B cell (primary cell): ENCODE results near the gene TOR1AIP2. TPM values are rescaled to one million over a fixed set of nuclear protein-coding genes. Genes with fewer than 3 reads are reported as not detected.

Source experiments
- ATAC-seq: fragments of 200-7000 bp; cut with Tn5 transposase; one replicate; pipeline ENCODE4 v1.10.0; 2021; ENCODE audit warnings: low read depth, mild to moderate bottlenecking, moderate number of reproducible peaks, moderate library complexity
- CTCF ChIA-PET: fragments of 350-600 bp; sonication (Branson Sonifier 250); formaldehyde crosslinking; loops from one replicate; lab custom pipeline; 2021; ENCODE audit warnings: antibody characterized with exemption, inconsistent platforms; lab: Charles Lee
- POLR2A ChIA-PET: fragments of 350-600 bp; sonication (Branson Sonifier 250); formaldehyde crosslinking; loops from one replicate; lab custom pipeline; 2021; ENCODE audit warnings: antibody characterized with exemption; lab: Charles Lee
- DNase-seq: peaks from one replicate; pipeline ENCODE4 v3.0.0; 2013
- H2AFZ ChIP-seq: 2 replicates; pipeline ENCODE4 v1.6.1; 2012; ENCODE audit warnings: mild to moderate bottlenecking, low read depth, low read length; ENCODE audit not compliant: insufficient read depth, poor library complexity, severe bottlenecking
- H3K27ac ChIP-seq, 2 donors: 1 replicate in 1 of 2; 2 replicates in 1 of 2; pipeline ENCODE4 v1.5.1; 2012 to 2013; ENCODE audit warnings: low read length in 2 of 2, mild to moderate bottlenecking in 2 of 2, moderate library complexity in 1 of 2
- H3K27me3 ChIP-seq, 4 experiments: fragments of 200-600 bp in 1 of 4; sonication (generic) in 1 of 4; replicated peaks in 1 of 4; 1 replicate in 2 of 4; 2 replicates in 2 of 4; pipeline versions ENCODE4 v1.6.1 to v1.7.0; 2013 to 2016; ENCODE audit warnings: low read length in 3 of 4, mild to moderate bottlenecking in 2 of 4, mixed read lengths in 1 of 4, moderate library complexity in 1 of 4; ENCODE audit not compliant: insufficient read depth in 4 of 4, control insufficient read depth in 3 of 4; ENCODE audit errors: control extremely low read depth in 1 of 4
- H3K36me3 ChIP-seq, 2 experiments: replicated peaks in 1 of 2; 1 replicate in 1 of 2; 2 replicates in 1 of 2; pipeline versions ENCODE4 v1.6.1 to v1.7.1; 2013; ENCODE audit warnings: low read length in 1 of 2; ENCODE audit not compliant: insufficient read depth in 2 of 2, control insufficient read depth in 1 of 2; ENCODE audit errors: control extremely low read depth in 1 of 2, extremely low read depth in 1 of 2
- H3K4me1 ChIP-seq, 2 donors: fragments of 200-600 bp in 1 of 2; sonication (generic) in 1 of 2; 1 replicate in 1 of 2; 2 replicates in 1 of 2; pipeline versions ENCODE4 v1.5.1 to v1.6.1; 2013 to 2017; ENCODE audit warnings: low read length in 2 of 2; ENCODE audit not compliant: control insufficient read depth in 2 of 2, insufficient read depth in 2 of 2
- H3K4me2 ChIP-seq: replicated peaks from 2 replicates; pipeline ENCODE3; 2012; ENCODE audit warnings: mild to moderate bottlenecking, low read depth, low read length; ENCODE audit not compliant: poor library complexity, severe bottlenecking
- H3K4me3 ChIP-seq, 5 experiments: fragments of 200-600 bp in 1 of 5; sonication (generic) in 1 of 5; 1 replicate in 3 of 5; 2 replicates in 2 of 5; pipeline versions ENCODE4 v1.5.1 to v1.7.0; 2011 to 2016; ENCODE audit warnings: low read length in 4 of 5, mild to moderate bottlenecking in 4 of 5, low read depth in 2 of 5, control low read depth in 1 of 5, moderate library complexity in 1 of 5; ENCODE audit not compliant: insufficient read depth in 1 of 5; ENCODE audit errors: control extremely low read depth in 1 of 5, extremely low read depth in 1 of 5
- H3K79me2 ChIP-seq: fragments of 200-600 bp; sonication (generic); one replicate; pipeline ENCODE4 v1.6.0; 2016; ENCODE audit warnings: low read length; ENCODE audit not compliant: control insufficient read depth, insufficient read depth
- H3K9ac ChIP-seq: fragments of 200-600 bp; sonication (generic); 2 replicates; pipeline ENCODE4 v1.6.1; 2017; ENCODE audit warnings: mild to moderate bottlenecking, low read length, moderate library complexity
- H3K9me3 ChIP-seq, 3 donors: one replicate each; pipeline versions ENCODE4 v1.6.1 to v1.7.1; 2013; ENCODE audit warnings: low read length in 2 of 3; ENCODE audit not compliant: control insufficient read depth in 2 of 3, insufficient read depth in 1 of 3; ENCODE audit errors: control extremely low read depth in 1 of 3
- H4K20me1 ChIP-seq: 2 replicates; pipeline ENCODE4 v1.6.0; 2012; ENCODE audit warnings: mild to moderate bottlenecking, low read length; ENCODE audit not compliant: insufficient read depth, control insufficient read depth, poor library complexity, severe bottlenecking
- H3K27ac Mint-ChIP-seq: one replicate; pipeline ENCODE4 v1.8.0; 2021; ENCODE audit warnings: mixed read lengths
- H3K27me3 Mint-ChIP-seq: one replicate; pipeline ENCODE4 v1.8.0; 2021; ENCODE audit warnings: mixed read lengths
- H3K4me1 Mint-ChIP-seq: one replicate; pipeline ENCODE4 v1.8.0; 2021; ENCODE audit warnings: mixed read lengths
- H3K4me3 Mint-ChIP-seq: one replicate; pipeline ENCODE4 v1.8.0; 2021; ENCODE audit warnings: mixed read lengths
- H3K9me3 Mint-ChIP-seq: one replicate; pipeline ENCODE4 v1.8.0; 2022; ENCODE audit warnings: mixed read lengths; ENCODE audit not compliant: insufficient read depth
- EZH2 ChIP-seq: IDR thresholded peaks from 2 replicates; pipeline ENCODE4 v1.6.1; 2012; ENCODE audit warnings: borderline replicate concordance, low read depth, mild to moderate bottlenecking, moderate library complexity, low read length; ENCODE audit not compliant: insufficient read depth, poor library complexity, severe bottlenecking
- WGBS: methylation state at CpG from one replicate; pipeline ENCODE4 v1.1.5; 2013; ENCODE audit warnings: missing lambda C conversion rate; ENCODE audit not compliant: insufficient coverage; 5-methylcytosine and 5-hydroxymethylcytosine counted together
- intact Hi-C: fragments of 100-400 bp; cut with micrococcal nuclease; formaldehyde crosslinking; loops from one replicate; pipeline ENCODE4 v1.10.0; 2022
- polyA minus RNA-seq: library from RNA; depleted of rRNA, polyadenylated mRNA; stranded (reverse); fragments of >200 nt; gene quantifications from 2 replicates; pipeline ENCODE4 v1.2.3, GENCODE V29; 2012
- polyA plus RNA-seq: library from polyadenylated mRNA; depleted of rRNA; stranded (reverse); fragments of >200 nt; gene quantifications from 2 replicates; pipeline ENCODE4 v1.2.3, GENCODE V29; 2012
- total RNA-seq, 2 donors: library from RNA; stranded (reverse); fragments of 120-200 nt in 1 of 2; gene quantifications; 1 replicate in 1 of 2; 2 replicates in 1 of 2; pipeline versions ENCODE4 v1.2.3 to v1.2.4, GENCODE V29; 2013 to 2022
- TF ChIP-seq, protein P1 (sequence below): fragments of 200-600 bp; IDR thresholded peaks from one replicate; pipeline ENCODE4 v1.8.0; 2022; ENCODE audit warnings: antibody characterized with exemption, mild to moderate bottlenecking

Gene TOR1AIP2
- total RNA-seq = 51.9 and 54.4 TPM in 2 replicates
- total RNA-seq (2013) = 40.6 TPM
- polyA plus RNA-seq = 13.6 and 14.0 TPM in 2 replicates
- 17.6 and 21.8 TPM in 2 replicates for polyA minus RNA-seq

DNA sequence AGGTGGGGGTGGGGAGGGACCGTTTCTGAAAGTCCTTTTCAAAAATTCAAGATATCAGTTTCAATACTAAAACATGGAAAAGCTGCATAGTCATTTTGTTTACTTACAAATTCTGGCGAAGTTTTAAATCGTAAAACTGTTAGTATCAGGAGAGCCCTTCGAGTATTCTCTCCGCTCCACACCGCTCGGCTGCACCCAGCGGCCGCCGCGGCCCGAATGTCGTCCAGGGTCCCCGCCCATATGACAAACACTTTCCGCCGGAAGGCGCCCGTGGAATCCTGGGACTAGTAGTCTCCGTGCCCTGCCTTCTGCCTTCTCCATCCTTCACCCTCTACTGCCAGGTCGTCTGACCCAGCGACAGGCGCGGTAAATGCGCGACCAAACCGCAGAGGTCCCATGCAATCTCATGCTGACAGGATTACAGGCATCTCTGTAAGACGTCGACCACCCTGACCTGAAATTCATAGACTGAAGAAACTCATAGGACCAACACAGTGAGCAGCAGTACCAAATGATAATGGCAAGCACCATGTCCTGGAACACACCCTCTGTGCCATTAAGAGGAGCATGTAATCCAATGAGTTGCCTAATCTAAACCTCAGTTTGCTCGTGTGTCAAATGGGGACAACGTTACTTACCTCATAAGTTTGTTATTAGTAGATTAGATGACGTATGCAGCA, at the start of gene TOR1AIP2:
Gene TOR1AIP2, minus strand, starts transcription at position 218 of the 680 bp plus-strand sequence. CDS start 25,138 bp downstream, outside the sequence.
- Histone ChIP-seq H3K9me3 (no peaks in the 10 kb centered on the region), H3K27ac (peak within 1 kb of the TSS; percentile 11 to 48), H2AFZ (peak within 1 kb of the TSS; percentile 69), H3K4me1 (peaks cover 17 to 25% of the 10 kb centered on the region in 2 donors), H3K36me3 (peaks cover 0 to 5% of the 10 kb centered on the region in 2 experiments), H3K4me2 (peak within 1 kb of the TSS; percentile 78), H3K9ac (peak within 1 kb of the TSS; percentile 80), H3K79me2 (peaks cover 69% of the 10 kb centered on the region), H3K27me3 (no peaks in the 10 kb centered on the region), H4K20me1 (peaks cover 5% of the 10 kb centered on the region), H3K4me3 (peak within 1 kb of the TSS; percentile 64 to 91 (median 78))
- Mint-ChIP-seq H3K27ac (peak within 1 kb of the TSS; percentile 94), H3K4me3 (peak within 1 kb of the TSS; percentile 91), H3K4me1 (peaks cover 49% of the 10 kb centered on the region), H3K9me3 (no peaks in the 10 kb centered on the region), H3K27me3 (no peaks in the 10 kb centered on the region)
- POLR2A ChIA-PET = no interaction called here
- 0% methylated on average over 27 of the region's 31 CpGs for WGBS
- intact Hi-C loops = loop anchor here (1.0 kb wide), 1 partner anchor 77 kb away; the partner anchor contains the start of gene CEP350
- CTCF ChIA-PET = interaction anchor here (1.2 kb wide), 1 partner anchor 9 kb away, joined by 4 read pairs; no protein-coding TSS in a partner anchor
- ATAC-seq (peak; percentile 55), DNase-seq (peak; percentile 85)
- TF ChIP-seq EZH2 = no peak
- TF ChIP-seq, protein P1, sequence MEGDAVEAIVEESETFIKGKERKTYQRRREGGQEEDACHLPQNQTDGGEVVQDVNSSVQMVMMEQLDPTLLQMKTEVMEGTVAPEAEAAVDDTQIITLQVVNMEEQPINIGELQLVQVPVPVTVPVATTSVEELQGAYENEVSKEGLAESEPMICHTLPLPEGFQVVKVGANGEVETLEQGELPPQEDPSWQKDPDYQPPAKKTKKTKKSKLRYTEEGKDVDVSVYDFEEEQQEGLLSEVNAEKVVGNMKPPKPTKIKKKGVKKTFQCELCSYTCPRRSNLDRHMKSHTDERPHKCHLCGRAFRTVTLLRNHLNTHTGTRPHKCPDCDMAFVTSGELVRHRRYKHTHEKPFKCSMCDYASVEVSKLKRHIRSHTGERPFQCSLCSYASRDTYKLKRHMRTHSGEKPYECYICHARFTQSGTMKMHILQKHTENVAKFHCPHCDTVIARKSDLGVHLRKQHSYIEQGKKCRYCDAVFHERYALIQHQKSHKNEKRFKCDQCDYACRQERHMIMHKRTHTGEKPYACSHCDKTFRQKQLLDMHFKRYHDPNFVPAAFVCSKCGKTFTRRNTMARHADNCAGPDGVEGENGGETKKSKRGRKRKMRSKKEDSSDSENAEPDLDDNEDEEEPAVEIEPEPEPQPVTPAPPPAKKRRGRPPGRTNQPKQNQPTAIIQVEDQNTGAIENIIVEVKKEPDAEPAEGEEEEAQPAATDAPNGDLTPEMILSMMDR = no peak

DNA sequence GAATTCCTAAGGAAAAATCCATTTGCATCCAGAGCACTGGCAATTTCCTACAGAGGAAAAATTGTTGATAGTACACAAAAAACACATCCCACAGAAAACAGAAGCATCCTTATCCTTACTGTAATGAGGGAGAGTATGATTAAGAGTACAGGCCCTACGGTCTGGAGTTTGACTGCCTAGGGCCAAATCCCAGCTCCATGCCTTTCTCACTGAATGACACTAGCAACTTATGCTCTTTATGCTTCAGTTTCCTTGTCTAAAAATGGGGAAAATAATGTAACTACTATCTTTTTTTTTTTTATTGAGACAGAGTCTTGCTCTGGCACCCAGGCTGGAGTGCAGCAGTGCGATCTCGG, 49.2 kb upstream of the TOR1AIP2 start:
- Histone ChIP-seq H3K79me2 (no peaks in the 10 kb centered on the region), H3K4me3 (no peak overlapping the region), H3K4me2 (no peak overlapping the region), H3K36me3 (peaks cover 2 to 4% of the 10 kb centered on the region in 2 experiments), H3K9me3 (no peaks in the 10 kb centered on the region), H3K27ac (no peak overlapping the region), H4K20me1 (no peaks in the 10 kb centered on the region), H3K27me3 (no peaks in the 10 kb centered on the region), H3K4me1 (no peaks in the 10 kb centered on the region), H3K9ac (no peak overlapping the region), H2AFZ (no peak overlapping the region)
- no peak for DNase-seq
- CTCF ChIA-PET = no interaction called here
- ATAC-seq = no peak
- no peak overlapping the region for H3K4me3 Mint-ChIP-seq
- H3K27ac Mint-ChIP-seq = no peak overlapping the region
- intact Hi-C loops = no loop called here
- no peaks in the 10 kb centered on the region for H3K9me3 Mint-ChIP-seq
- POLR2A ChIA-PET = no interaction called here
- TF ChIP-seq, protein P1 = no peak
- no peak for TF ChIP-seq EZH2
- no peaks in the 10 kb centered on the region for H3K27me3 Mint-ChIP-seq
- H3K4me1 Mint-ChIP-seq = no peaks in the 10 kb centered on the region
- WGBS = 95% methylated on average over 2 of the region's 3 CpGs
